MM.1S (cell line): ENCODE results near the gene ABCB10.
"Not testable (repeated sequence)": the region's sequence is repeated elsewhere in the genome, so short reads cannot be mapped to it uniquely, and the experiment has no call there.

Experiments used
- DNase-seq: peaks from one replicate; pipeline ENCODE4 v3.0.0-alpha.2; 2015
- H2AFZ ChIP-seq: fragments of 300-600 bp; sonication (generic); 2 replicates; pipeline ENCODE4 v1.6.0; 2016; ENCODE audit warnings: antibody characterized with exemption, low read length
- H3F3A ChIP-seq: fragments of 300-600 bp; sonication (generic); 2 replicates; pipeline ENCODE4 v1.6.1; 2016; ENCODE audit warnings: mild to moderate bottlenecking, antibody characterized with exemption, low read length, moderate library complexity, mixed read lengths; ENCODE audit not compliant: insufficient read depth
- H3K27ac ChIP-seq: fragments of 300-600 bp; sonication (generic); 2 replicates; pipeline ENCODE4 v1.5.1; 2016; ENCODE audit warnings: mild to moderate bottlenecking, low read length
- H3K27me3 ChIP-seq: fragments of 300-600 bp; sonication (generic); replicated peaks from 2 replicates; pipeline ENCODE4 v1.6.0; 2016; ENCODE audit warnings: low read length; ENCODE audit not compliant: insufficient read depth
- H3K36me3 ChIP-seq: fragments of 300-600 bp; sonication (generic); replicated peaks from 2 replicates; pipeline ENCODE4 v1.6.1; 2016; ENCODE audit warnings: mild to moderate bottlenecking, low read length, mixed read lengths; ENCODE audit not compliant: insufficient read depth
- H3K4me1 ChIP-seq: fragments of 300-600 bp; sonication (generic); 2 replicates; pipeline ENCODE4 v1.6.1; 2016; ENCODE audit warnings: low read length, mixed read lengths
- H3K4me2 ChIP-seq: fragments of 300-600 bp; sonication (generic); 2 replicates; pipeline ENCODE4 v1.6.0; 2016; ENCODE audit warnings: low read depth, low read length
- H3K4me3 ChIP-seq: fragments of 300-600 bp; sonication (generic); 2 replicates; pipeline ENCODE4 v1.5.1; 2016; ENCODE audit warnings: low read length, mixed read lengths
- H3K79me2 ChIP-seq: fragments of 300-600 bp; sonication (generic); 2 replicates; pipeline ENCODE4 v1.6.1; 2016; ENCODE audit warnings: mixed run types, low read length, mixed read lengths
- H3K9ac ChIP-seq: fragments of 300-600 bp; sonication (generic); 2 replicates; pipeline ENCODE4 v1.6.1; 2016; ENCODE audit warnings: low read length, mixed read lengths
- H3K9me2 ChIP-seq: fragments of 300-600 bp; sonication (generic); replicated peaks from 2 replicates; pipeline ENCODE4 v1.6.1; 2016; ENCODE audit warnings: mild to moderate bottlenecking, low read length, mixed read lengths; ENCODE audit not compliant: insufficient read depth
- H3K9me3 ChIP-seq: fragments of 300-600 bp; sonication (generic); replicated peaks from 2 replicates; pipeline ENCODE4 v1.6.1; 2016; ENCODE audit warnings: mild to moderate bottlenecking, low read length, mixed read lengths; ENCODE audit not compliant: insufficient read depth
- H4K20me1 ChIP-seq: fragments of 300-600 bp; sonication (generic); 2 replicates; pipeline ENCODE4 v1.6.1; 2016; ENCODE audit warnings: mild to moderate bottlenecking, low read length, moderate library complexity, mixed read lengths; ENCODE audit not compliant: insufficient read depth
- EZH2 ChIP-seq: fragments of 300-600 bp; sonication (generic); optimal IDR thresholded peaks from 2 replicates; pipeline ENCODE3; 2017; ENCODE audit warnings: low read depth, mild to moderate bottlenecking, antibody characterized with exemption, low read length, mixed read lengths
- EZH2phosphoT487 ChIP-seq: fragments of 300-600 bp; sonication (generic); IDR thresholded peaks from 2 replicates; pipeline ENCODE4 v1.6.1; 2018; ENCODE audit warnings: antibody characterized with exemption, low read length
- TF ChIP-seq, protein P1 (sequence below): fragments of 300-600 bp; sonication (generic); IDR thresholded peaks from 2 replicates; pipeline ENCODE4 v1.5.1; 2016; ENCODE audit warnings: antibody characterized with exemption, low read length, mixed read lengths

ABCB10 gene

DNA sequence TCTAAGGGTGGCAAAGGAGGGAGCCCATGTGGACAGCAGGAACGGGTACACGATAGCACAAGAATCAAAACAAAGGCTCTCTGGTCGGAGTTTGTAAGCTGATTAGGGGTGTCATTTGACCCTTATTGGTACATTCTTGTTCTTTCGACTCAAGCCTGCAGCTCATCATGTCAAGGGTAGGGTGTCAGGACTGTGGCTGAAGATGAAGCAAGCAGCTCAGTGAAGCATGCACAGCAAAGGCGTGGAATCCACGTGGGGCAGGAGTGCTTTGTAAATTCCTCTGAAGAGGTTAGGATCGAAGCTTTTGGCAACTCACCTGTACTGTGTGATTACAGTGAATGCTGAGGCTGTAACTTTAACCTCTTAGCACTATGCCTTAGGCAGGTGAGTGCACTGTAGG lies 4.7 kb upstream of the ABCB10 start:
- TF ChIP-seq EZH2 (no peak), EZH2phosphoT487 (no peak)
- TF ChIP-seq, protein P1, sequence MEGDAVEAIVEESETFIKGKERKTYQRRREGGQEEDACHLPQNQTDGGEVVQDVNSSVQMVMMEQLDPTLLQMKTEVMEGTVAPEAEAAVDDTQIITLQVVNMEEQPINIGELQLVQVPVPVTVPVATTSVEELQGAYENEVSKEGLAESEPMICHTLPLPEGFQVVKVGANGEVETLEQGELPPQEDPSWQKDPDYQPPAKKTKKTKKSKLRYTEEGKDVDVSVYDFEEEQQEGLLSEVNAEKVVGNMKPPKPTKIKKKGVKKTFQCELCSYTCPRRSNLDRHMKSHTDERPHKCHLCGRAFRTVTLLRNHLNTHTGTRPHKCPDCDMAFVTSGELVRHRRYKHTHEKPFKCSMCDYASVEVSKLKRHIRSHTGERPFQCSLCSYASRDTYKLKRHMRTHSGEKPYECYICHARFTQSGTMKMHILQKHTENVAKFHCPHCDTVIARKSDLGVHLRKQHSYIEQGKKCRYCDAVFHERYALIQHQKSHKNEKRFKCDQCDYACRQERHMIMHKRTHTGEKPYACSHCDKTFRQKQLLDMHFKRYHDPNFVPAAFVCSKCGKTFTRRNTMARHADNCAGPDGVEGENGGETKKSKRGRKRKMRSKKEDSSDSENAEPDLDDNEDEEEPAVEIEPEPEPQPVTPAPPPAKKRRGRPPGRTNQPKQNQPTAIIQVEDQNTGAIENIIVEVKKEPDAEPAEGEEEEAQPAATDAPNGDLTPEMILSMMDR: no peak

DNA sequence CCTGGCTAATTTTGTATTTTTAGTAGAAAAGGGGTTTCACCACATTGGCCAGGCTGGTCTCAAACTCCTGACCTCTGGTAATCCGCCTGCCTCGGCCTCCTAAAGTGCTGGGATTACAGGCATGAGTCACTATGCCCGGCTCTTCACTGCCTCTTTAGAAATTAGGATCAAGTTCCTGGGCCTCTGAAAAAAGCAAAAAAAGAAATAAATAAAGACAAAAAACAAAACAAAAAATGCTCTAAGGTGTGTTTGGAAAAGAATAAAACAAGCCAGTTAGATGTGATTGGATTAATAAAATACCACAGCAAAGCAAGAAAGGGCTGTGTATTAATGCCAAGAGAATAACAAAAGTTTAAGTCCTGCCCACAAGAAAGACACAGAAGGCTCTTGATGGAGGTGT lies 4.2 kb upstream of the ABCB10 start:
- no peak overlapping the region for H3K4me3 ChIP-seq
- no peak overlapping the region for H3K9ac ChIP-seq
- H3K4me1 ChIP-seq: no peaks in the 10 kb centered on the region
- H3K36me3 ChIP-seq: no peaks in the 10 kb centered on the region
- H4K20me1 ChIP-seq: no peaks in the 10 kb centered on the region
- H3K9me2 ChIP-seq: no peaks in the 10 kb centered on the region
- H3K27me3 ChIP-seq: no peaks in the 10 kb centered on the region
- H2AFZ ChIP-seq: no peak overlapping the region
- no peak overlapping the region for H3K27ac ChIP-seq
- DNase-seq: no peak
- no peaks in the 10 kb centered on the region for H3K9me3 ChIP-seq
- H3K4me2 ChIP-seq: no peak overlapping the region
- peaks cover 3% of the 10 kb centered on the region for H3F3A ChIP-seq
- peaks cover 3% of the 10 kb centered on the region for H3K79me2 ChIP-seq
- TF ChIP-seq EZH2: no peak
- TF ChIP-seq, protein P1: no peak
- no peak for TF ChIP-seq EZH2phosphoT487

More for the DNA sequence above, 4.7 kb upstream of the ABCB10 start:
- Histone ChIP-seq H2AFZ (no peak overlapping the region), H3K79me2 (no peaks in the 10 kb centered on the region), H3K9me3 (no peaks in the 10 kb centered on the region), H3K9me2 (no peaks in the 10 kb centered on the region), H3K4me3 (no peak overlapping the region), H4K20me1 (no peaks in the 10 kb centered on the region), H3K4me2 (no peak overlapping the region), H3K36me3 (no peaks in the 10 kb centered on the region), H3K27ac (no peak overlapping the region), H3K4me1 (no peaks in the 10 kb centered on the region), H3F3A (no peaks in the 10 kb centered on the region), H3K27me3 (no peaks in the 10 kb centered on the region), H3K9ac (no peak overlapping the region)
- no peak for DNase-seq

DNA sequence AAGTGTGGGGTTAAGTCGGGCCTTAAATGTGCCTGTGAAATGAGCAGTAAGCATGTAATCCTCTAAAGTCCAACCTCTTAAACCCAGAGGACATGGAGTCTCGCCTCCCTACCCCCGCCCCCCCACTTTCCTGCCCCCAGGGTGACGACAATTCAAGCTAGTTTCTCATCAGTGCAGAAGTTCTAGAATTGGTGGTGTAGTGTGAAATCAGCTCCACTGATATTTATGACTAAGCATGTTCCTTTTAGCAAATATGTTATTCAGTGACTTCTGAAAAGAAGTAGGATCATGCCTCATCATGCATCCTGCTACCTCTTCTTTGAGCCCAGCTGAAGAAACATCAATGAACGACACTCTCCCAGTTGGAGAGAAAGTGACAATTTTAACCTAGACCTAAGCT lies 2.6 kb upstream of the ABCB10 start:
- Histone ChIP-seq H3K27me3 (no peaks in the 10 kb centered on the region), H3K4me1 (peaks cover 11% of the 10 kb centered on the region), H3K79me2 (peaks cover 18% of the 10 kb centered on the region), H2AFZ (no peak overlapping the region), H3K9ac (no peak overlapping the region), H3K9me2 (no peaks in the 10 kb centered on the region), H3K4me2 (no peak overlapping the region), H4K20me1 (no peaks in the 10 kb centered on the region), H3F3A (peaks cover 11% of the 10 kb centered on the region), H3K27ac (no peak overlapping the region), H3K9me3 (no peaks in the 10 kb centered on the region), H3K4me3 (no peak overlapping the region), H3K36me3 (no peaks in the 10 kb centered on the region)
- TF ChIP-seq EZH2 (no peak), EZH2phosphoT487 (no peak)
- TF ChIP-seq, protein P1: no peak
- DNase-seq: no peak

DNA sequence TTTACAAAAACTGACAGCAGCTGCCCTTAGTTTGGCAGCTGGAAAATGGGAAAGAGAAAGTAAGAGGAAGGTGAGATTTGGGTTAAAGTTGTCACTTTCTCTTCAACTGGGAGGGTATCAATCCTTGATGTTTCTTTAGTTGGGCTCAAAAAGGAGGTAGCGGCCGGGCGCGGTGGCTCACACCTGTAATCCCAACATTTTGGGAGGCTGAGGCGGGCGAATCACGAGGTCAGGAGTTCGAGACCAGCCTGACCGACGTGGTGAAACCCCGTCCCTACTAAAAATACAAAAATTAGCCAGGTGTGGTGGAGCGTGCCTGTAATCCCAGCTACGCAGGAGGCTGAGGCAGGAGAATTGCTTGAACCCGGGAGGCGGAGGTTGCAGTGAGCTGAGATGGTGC lies 1.6 kb upstream of the ABCB10 start:
- Histone ChIP-seq H3K4me1 (peaks cover 18% of the 10 kb centered on the region), H3K79me2 (peaks cover 28% of the 10 kb centered on the region), H3F3A (peaks cover 11% of the 10 kb centered on the region)
- H3K27me3 ChIP-seq, H3K9me2 ChIP-seq, H4K20me1 ChIP-seq, H3K36me3 ChIP-seq, H3K4me3 ChIP-seq, DNase-seq, H3K4me2 ChIP-seq, H3K9ac ChIP-seq, H3K9me3 ChIP-seq, H2AFZ ChIP-seq, H3K27ac ChIP-seq: not testable (repeated sequence)

DNA sequence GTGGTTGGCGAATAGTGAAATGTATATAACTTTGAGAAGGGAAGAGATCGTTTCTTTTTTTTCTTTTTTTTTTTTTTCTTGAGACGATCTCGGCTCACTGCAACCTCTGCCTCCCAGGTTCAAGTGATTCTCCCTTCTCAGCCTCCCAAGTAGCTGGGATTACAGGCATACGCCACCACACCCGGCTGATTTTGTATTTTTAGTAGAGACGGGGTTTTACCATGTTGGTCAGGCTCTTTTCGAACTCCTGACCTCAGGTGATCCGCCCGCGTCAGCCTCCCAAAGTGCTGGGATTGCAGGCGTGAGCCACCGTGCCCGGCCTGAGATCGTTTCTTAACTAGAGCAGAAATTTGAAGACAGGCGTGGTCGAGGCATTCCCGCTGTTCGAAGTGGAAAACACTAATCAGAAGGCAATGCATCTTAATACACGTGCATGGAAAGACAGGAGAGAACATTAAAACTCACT lies 862 bp upstream of the ABCB10 start:
- not testable (repeated sequence) for H3K9me2 ChIP-seq, H3K9me3 ChIP-seq, H3K27me3 ChIP-seq, H3K36me3 ChIP-seq, H4K20me1 ChIP-seq, DNase-seq
- Histone ChIP-seq H3K9ac (peak overlapping the region; percentile 54; the same call in 1 of the 2 replicates), H3K27ac (peak overlapping the region; percentile 39; the same call in 1 of the 2 replicates), H2AFZ (peak overlapping the region; percentile 75), H3K4me1 (peaks cover 20% of the 10 kb centered on the region), H3K4me2 (peak overlapping the region; percentile 68), H3K79me2 (peaks cover 36% of the 10 kb centered on the region), H3K4me3 (peak overlapping the region; percentile 78), H3F3A (peaks cover 11% of the 10 kb centered on the region)
